ENCODE measurements around the gene L1CAM. TPM values are rescaled to one million over a fixed set of nuclear protein-coding genes. Genes with fewer than 3 reads are reported as not detected.

The L1CAM gene
- polyA plus RNA-seq, 3 donors: 0.55 TPM; not detected in 2

DNA sequence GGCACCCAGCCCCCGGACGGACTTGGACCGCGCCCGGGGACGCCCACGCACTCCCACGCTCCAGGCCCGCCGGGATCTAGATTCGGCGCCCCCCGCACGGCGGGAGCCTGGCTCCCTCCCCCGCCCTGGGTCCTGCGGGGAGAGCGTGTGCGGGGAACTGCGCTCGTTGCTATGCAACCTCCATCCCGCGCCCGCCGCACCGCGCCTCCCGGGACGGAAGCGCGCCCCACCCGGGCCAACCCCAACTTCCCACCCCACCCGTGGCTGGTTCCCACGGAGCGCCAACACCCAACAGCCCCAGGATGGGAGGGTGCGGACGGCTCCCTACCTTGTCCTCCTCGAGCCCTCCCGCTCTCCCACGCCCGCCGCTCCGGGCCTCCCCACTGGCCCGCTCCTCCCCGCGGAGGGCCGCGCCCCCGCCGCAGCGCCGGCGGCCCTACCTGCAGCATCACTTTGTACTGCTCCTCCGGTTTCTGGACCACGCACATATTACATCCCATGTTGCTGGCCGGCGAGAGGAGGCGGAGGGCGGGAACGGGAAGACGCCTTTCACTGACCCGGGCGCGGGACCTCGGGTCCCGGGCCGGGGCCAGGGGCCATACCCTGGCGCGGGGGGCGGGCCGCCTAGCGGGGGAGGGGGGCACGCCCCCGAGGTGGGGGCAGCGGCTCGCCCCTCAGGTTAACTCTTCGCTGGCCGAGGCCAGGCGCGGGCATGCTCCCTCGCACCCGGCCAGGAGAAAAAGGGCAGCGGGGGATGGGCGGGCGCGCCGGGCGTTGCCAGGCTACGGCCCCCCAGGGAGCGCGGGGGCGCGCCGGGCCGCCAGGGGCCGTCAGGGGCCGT lies 56.0 kb downstream of the L1CAM start, which contains the start of gene PDZD4:
Gene PDZD4 (minus strand): TSS at position 746 of the 841 bp plus-strand sequence. CDS start 246 bp downstream, at position 500.
- H3K4me3 Mint-ChIP-seq: peak within 1 kb of the TSS in 1 of 2 donors; percentile 68
- no peaks in the 10 kb centered on the region for H3K36me3 Mint-ChIP-seq
- H3K27ac Mint-ChIP-seq: no peak within 1 kb of the TSS
- no peak within 1 kb of the TSS for H2AFZ ChIP-seq (ENCODE audit: insufficient read depth, low read depth, low read length, poor library complexity, severe bottlenecking)
- TF ChIP-seq, protein P1, sequence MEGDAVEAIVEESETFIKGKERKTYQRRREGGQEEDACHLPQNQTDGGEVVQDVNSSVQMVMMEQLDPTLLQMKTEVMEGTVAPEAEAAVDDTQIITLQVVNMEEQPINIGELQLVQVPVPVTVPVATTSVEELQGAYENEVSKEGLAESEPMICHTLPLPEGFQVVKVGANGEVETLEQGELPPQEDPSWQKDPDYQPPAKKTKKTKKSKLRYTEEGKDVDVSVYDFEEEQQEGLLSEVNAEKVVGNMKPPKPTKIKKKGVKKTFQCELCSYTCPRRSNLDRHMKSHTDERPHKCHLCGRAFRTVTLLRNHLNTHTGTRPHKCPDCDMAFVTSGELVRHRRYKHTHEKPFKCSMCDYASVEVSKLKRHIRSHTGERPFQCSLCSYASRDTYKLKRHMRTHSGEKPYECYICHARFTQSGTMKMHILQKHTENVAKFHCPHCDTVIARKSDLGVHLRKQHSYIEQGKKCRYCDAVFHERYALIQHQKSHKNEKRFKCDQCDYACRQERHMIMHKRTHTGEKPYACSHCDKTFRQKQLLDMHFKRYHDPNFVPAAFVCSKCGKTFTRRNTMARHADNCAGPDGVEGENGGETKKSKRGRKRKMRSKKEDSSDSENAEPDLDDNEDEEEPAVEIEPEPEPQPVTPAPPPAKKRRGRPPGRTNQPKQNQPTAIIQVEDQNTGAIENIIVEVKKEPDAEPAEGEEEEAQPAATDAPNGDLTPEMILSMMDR (IDR thresholded peaks at IDR 0.05): no peak
- H3K4me2 ChIP-seq (replicated peaks; ENCODE audit: extremely low read depth, low read length, poor library complexity, severe bottlenecking): peak within 1 kb of the TSS; percentile 30
- H3K4me1 Mint-ChIP-seq: peaks cover 1% of the 10 kb centered on the region
- H3K36me3 ChIP-seq (replicated peaks in 1 of 2; ENCODE audit: control insufficient read depth in 1 of 2, insufficient read depth in 2 of 2, low read length in 2 of 2): no peaks in the 10 kb centered on the region
- intact Hi-C loops (cut with micrococcal nuclease): no loop called here
- H3K4me1 ChIP-seq (ENCODE audit: control insufficient read depth in 1 of 2, insufficient read depth in 2 of 2, low read length in 2 of 2): no peaks in the 10 kb centered on the region
- peak within 1 kb of the TSS in 1 of 3 experiments; percentile 25 for H3K4me3 ChIP-seq (replicated peaks in 1 of 3; ENCODE audit: low read depth in 2 of 3, low read length in 3 of 3)
- peaks cover 0 to 21% of the 10 kb centered on the region in 2 donors for H3K9me3 ChIP-seq (replicated peaks in 1 of 2; ENCODE audit: control insufficient read depth in 1 of 2, insufficient read depth in 1 of 2, low read length in 2 of 2)
- H3K27ac ChIP-seq (ENCODE audit: low read depth in 1 of 2, low read length in 2 of 2): no peak within 1 kb of the TSS
- H3K27me3 ChIP-seq (ENCODE audit: control insufficient read depth in 2 of 2, insufficient read depth in 2 of 2, low read length in 2 of 2): peaks cover 44 to 76% of the 10 kb centered on the region in 2 donors
- no peak for DNase-seq
- WGBS (ENCODE audit: insufficient coverage): under 1% methylated on average over 54 of the region's 97 CpGs
- H3K9ac ChIP-seq (ENCODE audit: insufficient read depth, low read length, poor library complexity, severe bottlenecking): no peak within 1 kb of the TSS
- H3K79me2 ChIP-seq (ENCODE audit: insufficient read depth, low read length): no peaks in the 10 kb centered on the region
- H4K20me1 ChIP-seq (ENCODE audit: insufficient read depth, low read length): no peaks in the 10 kb centered on the region
- H3K27me3 Mint-ChIP-seq (ENCODE audit: low read depth in 3 of 3): peaks cover 56 to 78% (median 72%) of the 10 kb centered on the region in 3 donors
- peaks cover 0 to 28% (median 20%) of the 10 kb centered on the region in 7 donors for H3K9me3 Mint-ChIP-seq

DNA sequence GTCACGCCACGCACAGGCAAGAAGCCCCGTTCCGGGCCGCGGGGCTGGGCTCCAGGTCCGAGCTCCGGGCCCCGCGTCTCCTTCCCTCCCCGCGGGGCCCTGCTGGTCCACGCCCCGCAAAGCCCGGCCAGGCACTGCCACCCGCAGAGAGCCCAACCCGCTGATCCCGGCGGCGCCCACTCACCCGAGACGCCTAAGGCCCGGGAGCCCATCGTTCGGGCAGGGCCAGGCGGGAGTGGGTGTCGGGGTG lies 56.5 kb downstream of the L1CAM start:
- Histone ChIP-seq H3K9ac (ENCODE audit: insufficient read depth, low read length, poor library complexity, severe bottlenecking) (no peak overlapping the region), H3K27ac (ENCODE audit: low read depth in 1 of 2, low read length in 2 of 2) (no peak overlapping the region), H3K27me3 (ENCODE audit: control insufficient read depth in 2 of 2, insufficient read depth in 2 of 2, low read length in 2 of 2) (peaks cover 42 to 77% of the 10 kb centered on the region in 2 donors), H4K20me1 (ENCODE audit: insufficient read depth, low read length) (no peaks in the 10 kb centered on the region), H3K4me3 (replicated peaks in 1 of 3; ENCODE audit: low read depth in 2 of 3, low read length in 3 of 3) (no peak overlapping the region), H3K9me3 (replicated peaks in 1 of 2; ENCODE audit: control insufficient read depth in 1 of 2, insufficient read depth in 1 of 2, low read length in 2 of 2) (peaks cover 0 to 21% of the 10 kb centered on the region in 2 donors), H3K4me2 (replicated peaks; ENCODE audit: extremely low read depth, low read length, poor library complexity, severe bottlenecking) (no peak overlapping the region), H3K4me1 (ENCODE audit: control insufficient read depth in 1 of 2, insufficient read depth in 2 of 2, low read length in 2 of 2) (no peaks in the 10 kb centered on the region), H3K79me2 (ENCODE audit: insufficient read depth, low read length) (no peaks in the 10 kb centered on the region), H3K36me3 (replicated peaks in 1 of 2; ENCODE audit: control insufficient read depth in 1 of 2, insufficient read depth in 2 of 2, low read length in 2 of 2) (no peaks in the 10 kb centered on the region), H2AFZ (ENCODE audit: insufficient read depth, low read depth, low read length, poor library complexity, severe bottlenecking) (no peak overlapping the region)
- Mint-ChIP-seq H3K4me3 (peak overlapping the region in 1 of 2 donors; percentile 59), H3K27ac (no peak overlapping the region), H3K27me3 (ENCODE audit: low read depth in 3 of 3) (peaks cover 52 to 81% (median 77%) of the 10 kb centered on the region in 3 donors), H3K4me1 (peaks cover 1% of the 10 kb centered on the region), H3K9me3 (peaks cover 0 to 28% (median 20%) of the 10 kb centered on the region in 7 donors), H3K36me3 (no peaks in the 10 kb centered on the region)
- 0% methylated on average over 16 of the region's 27 CpGs for WGBS (ENCODE audit: insufficient coverage)
- intact Hi-C loops (cut with micrococcal nuclease): no loop called here
- no peak for DNase-seq
- TF ChIP-seq, protein P1 (IDR thresholded peaks at IDR 0.05): no peak

All from CD14-positive monocyte (primary cell).